PFSK-1 (cell line): ENCODE measurements around the gene UBE2L3.

ENCODE experiments used
- FOXP2 ChIP-seq: optimal IDR thresholded peaks from 2 replicates; pipeline ENCODE3; 2011; ENCODE audit warnings: borderline replicate concordance, control low read depth, inconsistent platforms; ENCODE audit not compliant: insufficient read depth; ENCODE audit errors: extremely low read length, extremely low read depth
- POLR2AphosphoS5 ChIP-seq: IDR thresholded peaks from 2 replicates; pipeline ENCODE4 v1.6.1; 2012; ENCODE audit warnings: low read depth, mild to moderate bottlenecking, control low read depth, low read length, moderate library complexity
- SIN3A ChIP-seq: IDR thresholded peaks from 2 replicates; pipeline ENCODE4 v1.6.1; 2012; ENCODE audit warnings: mild to moderate bottlenecking, low read length, moderate library complexity, borderline replicate concordance; ENCODE audit not compliant: insufficient read depth
- TAF1 ChIP-seq: IDR thresholded peaks from 2 replicates; pipeline ENCODE4 v1.6.1; 2012; ENCODE audit warnings: low read length, control low read depth, borderline replicate concordance; ENCODE audit not compliant: insufficient read depth
- TF ChIP-seq, protein P1 (sequence below), 2 experiments: IDR thresholded peaks; 2 replicates each; pipeline versions ENCODE4 v1.6.1 to v1.8.0; 2011 to 2012; ENCODE audit warnings: low read depth in 2 of 2, low read length in 2 of 2, control low read depth in 1 of 2, inconsistent platforms in 1 of 2, mild to moderate bottlenecking in 1 of 2, moderate library complexity in 1 of 2; ENCODE audit not compliant: insufficient read depth in 1 of 2

Gene UBE2L3

DNA sequence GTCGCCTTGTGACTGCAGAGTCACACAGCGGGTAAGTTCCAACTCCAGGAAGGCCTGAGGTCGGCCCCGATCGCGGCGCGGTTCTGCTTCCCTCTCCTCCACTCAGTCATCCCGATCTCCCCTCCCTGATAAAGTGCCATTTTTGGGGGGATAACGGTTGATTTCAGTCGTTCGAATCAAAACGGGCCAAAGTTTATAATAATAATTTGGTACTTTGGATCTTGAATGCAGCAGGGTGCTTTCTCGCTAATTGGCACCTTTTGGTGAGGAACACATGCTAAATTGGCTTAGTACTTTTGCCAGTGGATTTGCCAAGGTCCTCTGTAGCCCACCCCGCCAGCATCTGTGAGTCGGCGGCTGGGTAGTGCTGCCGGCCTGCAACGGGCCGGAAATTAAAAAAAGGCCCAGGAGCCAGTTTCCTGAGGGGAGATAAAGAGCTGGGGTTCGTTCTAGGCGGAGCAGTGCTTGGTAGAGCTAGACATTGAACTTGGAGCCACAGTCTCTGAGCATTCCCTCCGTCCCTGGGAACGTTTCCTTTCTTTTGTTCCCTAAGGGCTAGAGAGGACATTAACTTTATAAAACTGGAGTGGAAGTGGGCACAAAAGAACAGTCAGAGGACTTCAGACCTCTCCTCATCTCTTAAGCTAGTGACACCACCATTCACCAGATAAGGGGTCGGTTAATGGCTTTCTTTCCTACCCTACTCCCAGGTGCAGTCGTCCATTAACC lies 997 bp downstream of the UBE2L3 start:
- TF ChIP-seq TAF1 (0 out of 2 replicates have a peak, but pooled peaks have one; percentile 15), FOXP2 (no peak), SIN3A (no peak), POLR2AphosphoS5 (peak; percentile 47; the same call in 1 of the 2 replicates)
- TF ChIP-seq, protein P1, sequence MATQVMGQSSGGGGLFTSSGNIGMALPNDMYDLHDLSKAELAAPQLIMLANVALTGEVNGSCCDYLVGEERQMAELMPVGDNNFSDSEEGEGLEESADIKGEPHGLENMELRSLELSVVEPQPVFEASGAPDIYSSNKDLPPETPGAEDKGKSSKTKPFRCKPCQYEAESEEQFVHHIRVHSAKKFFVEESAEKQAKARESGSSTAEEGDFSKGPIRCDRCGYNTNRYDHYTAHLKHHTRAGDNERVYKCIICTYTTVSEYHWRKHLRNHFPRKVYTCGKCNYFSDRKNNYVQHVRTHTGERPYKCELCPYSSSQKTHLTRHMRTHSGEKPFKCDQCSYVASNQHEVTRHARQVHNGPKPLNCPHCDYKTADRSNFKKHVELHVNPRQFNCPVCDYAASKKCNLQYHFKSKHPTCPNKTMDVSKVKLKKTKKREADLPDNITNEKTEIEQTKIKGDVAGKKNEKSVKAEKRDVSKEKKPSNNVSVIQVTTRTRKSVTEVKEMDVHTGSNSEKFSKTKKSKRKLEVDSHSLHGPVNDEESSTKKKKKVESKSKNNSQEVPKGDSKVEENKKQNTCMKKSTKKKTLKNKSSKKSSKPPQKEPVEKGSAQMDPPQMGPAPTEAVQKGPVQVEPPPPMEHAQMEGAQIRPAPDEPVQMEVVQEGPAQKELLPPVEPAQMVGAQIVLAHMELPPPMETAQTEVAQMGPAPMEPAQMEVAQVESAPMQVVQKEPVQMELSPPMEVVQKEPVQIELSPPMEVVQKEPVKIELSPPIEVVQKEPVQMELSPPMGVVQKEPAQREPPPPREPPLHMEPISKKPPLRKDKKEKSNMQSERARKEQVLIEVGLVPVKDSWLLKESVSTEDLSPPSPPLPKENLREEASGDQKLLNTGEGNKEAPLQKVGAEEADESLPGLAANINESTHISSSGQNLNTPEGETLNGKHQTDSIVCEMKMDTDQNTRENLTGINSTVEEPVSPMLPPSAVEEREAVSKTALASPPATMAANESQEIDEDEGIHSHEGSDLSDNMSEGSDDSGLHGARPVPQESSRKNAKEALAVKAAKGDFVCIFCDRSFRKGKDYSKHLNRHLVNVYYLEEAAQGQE (IDR thresholded peaks at IDR 0.05; ENCODE audit: insufficient read depth in 1 of 2, low read depth in 2 of 2, low read length in 2 of 2): no peak

DNA sequence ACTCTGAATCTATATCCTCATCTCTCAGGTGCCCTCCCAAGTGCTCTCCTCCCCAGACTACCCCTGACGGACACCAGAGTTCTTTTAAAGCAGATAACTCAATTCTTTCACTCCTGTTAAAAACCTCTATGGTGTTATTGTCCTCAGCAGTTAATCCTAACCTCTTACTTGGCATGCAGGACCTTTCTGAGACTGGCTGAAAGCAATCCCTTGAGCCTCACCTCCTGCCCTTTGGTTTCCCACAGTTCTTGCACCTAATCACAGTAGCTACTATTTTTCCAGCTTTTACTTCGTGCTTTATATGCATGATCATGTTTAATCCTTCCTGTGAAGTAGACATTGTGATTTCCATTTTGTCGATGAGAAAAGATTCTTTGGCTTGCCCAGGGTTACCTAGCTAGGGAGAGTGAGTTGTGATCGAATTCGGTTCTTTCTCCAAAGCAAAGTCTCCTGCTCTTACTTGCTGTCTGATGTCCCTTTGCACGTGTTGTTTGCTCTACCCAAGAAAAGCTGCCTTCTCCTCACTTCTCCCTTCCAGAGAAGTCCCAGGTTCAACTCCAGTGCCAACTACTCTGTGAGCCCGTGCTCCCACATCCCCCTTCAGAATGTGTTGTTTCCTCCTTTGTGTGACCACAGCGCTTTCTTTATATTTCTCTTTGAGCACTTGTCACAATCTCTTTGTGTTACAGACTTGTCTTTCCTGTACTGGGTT lies 2.1 kb downstream of the UBE2L3 start:
- TF ChIP-seq POLR2AphosphoS5 (no peak), FOXP2 (no peak)

DNA sequence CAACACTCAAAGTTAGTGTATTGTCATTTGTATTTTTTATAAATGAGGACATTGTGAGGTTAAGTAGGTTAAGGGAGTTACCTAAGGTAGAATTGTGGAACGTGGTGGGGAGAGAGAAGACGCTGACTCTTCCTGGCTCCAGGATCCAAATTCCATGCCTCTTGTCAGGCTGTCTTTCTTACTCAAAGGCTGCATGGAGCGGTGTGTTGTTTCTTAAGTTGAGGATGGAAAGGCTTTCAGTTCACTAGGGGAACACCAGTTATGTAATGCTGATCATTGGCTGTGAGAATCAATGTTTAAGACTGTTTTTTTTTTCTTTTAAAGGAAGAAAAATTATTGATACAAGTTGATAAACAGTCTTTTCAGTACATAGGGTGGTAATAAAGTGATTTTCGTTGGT lies 2.9 kb downstream of the UBE2L3 start:
- TF ChIP-seq SIN3A (no peak), TAF1 (no peak), FOXP2 (no peak), POLR2AphosphoS5 (no peak)
- TF ChIP-seq, protein P1 (IDR thresholded peaks at IDR 0.05; ENCODE audit: insufficient read depth in 1 of 2, low read depth in 2 of 2, low read length in 2 of 2): no peak

DNA sequence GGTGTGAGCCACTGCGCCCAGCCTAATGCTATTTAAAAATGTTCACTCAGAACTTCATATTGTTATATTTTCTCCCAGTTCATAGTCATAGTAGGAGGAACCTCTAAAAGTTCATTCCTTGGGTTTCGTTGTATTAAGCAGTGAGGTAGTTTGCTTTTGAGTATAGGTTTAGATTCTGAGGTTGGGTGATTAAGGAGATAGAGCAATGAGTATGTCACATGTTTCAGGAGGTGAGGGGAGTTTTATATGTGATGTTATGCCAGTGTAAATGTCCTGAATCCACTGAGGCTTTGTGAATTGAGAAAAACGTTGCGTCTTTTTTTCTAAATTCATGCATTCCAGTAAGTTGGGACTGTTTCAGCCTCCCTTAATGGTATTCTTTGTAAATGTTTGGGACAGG lies 4.2 kb downstream of the UBE2L3 start:
- TF ChIP-seq, protein P1 (IDR thresholded peaks at IDR 0.05; ENCODE audit: insufficient read depth in 1 of 2, low read depth in 2 of 2, low read length in 2 of 2): no peak
- TF ChIP-seq POLR2AphosphoS5 (no peak), FOXP2 (no peak), SIN3A (no peak), TAF1 (no peak)

DNA sequence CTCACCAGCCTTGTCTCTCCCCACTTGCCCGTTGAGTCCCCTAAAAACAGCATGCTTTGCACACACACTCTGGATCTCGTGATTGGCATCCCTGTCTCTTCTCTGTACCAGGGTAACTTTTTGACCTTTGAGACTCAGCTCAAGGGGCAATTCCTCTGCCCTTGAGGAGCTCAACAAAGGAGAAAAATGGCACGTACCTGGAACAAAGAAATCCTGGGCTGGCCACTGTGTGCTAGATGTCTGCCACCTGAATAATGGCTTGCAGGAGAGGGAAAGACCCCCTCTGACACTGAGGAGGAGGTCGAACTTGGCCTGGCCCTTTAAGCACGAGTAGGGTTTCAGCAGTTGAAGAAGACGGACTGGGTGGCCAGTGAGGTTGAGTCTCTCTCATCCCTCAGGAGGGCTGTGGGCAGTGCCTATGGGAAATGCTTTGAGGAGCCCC lies 5.8 kb downstream of the UBE2L3 start:
- TF ChIP-seq TAF1 (no peak), POLR2AphosphoS5 (no peak), SIN3A (no peak), FOXP2 (no peak)
- TF ChIP-seq, protein P1 (IDR thresholded peaks at IDR 0.05; ENCODE audit: insufficient read depth in 1 of 2, low read depth in 2 of 2, low read length in 2 of 2): no peak
